Testis (tissue), 2 donors: ENCODE data around the gene MDGA2.

Experiments used
- POLR2A ChIP-seq: fragments of 450-650 bp; IDR thresholded peaks from one replicate; pipeline ENCODE4 v1.6.1; 2017; ENCODE audit warnings: antibody characterized with exemption, mild to moderate bottlenecking, moderate library complexity
- TF ChIP-seq, protein P1 (sequence below), 3 experiments: fragments of 450-650 bp in 2 of 3; fragments of 200-600 bp in 1 of 3; sonication (generic) in 1 of 3; IDR thresholded peaks; one replicate each; pipeline ENCODE4 v1.5.1; 2016 to 2019; ENCODE audit warnings: antibody characterized with exemption in 3 of 3, mild to moderate bottlenecking in 2 of 3, moderate library complexity in 1 of 3

DNA sequence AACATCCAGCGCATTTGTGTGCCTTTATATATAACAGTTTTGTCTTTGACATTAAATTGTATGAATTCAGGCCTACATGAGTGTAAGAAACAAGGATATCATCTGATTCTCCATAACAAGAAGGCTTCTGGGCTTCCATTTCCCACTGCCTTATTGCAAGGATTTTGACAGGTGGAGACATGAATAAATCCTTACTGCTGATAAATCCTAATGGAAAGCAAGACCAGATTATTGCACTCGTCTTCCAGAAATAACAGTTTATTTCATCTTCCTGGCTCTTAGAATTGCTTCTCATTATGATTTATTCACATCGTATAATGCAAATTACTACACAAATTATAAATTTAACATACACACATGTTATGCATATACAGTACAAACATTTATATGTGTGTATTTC, 348.1 kb downstream of the MDGA2 start:
- no peak for TF ChIP-seq POLR2A
- TF ChIP-seq, protein P1, sequence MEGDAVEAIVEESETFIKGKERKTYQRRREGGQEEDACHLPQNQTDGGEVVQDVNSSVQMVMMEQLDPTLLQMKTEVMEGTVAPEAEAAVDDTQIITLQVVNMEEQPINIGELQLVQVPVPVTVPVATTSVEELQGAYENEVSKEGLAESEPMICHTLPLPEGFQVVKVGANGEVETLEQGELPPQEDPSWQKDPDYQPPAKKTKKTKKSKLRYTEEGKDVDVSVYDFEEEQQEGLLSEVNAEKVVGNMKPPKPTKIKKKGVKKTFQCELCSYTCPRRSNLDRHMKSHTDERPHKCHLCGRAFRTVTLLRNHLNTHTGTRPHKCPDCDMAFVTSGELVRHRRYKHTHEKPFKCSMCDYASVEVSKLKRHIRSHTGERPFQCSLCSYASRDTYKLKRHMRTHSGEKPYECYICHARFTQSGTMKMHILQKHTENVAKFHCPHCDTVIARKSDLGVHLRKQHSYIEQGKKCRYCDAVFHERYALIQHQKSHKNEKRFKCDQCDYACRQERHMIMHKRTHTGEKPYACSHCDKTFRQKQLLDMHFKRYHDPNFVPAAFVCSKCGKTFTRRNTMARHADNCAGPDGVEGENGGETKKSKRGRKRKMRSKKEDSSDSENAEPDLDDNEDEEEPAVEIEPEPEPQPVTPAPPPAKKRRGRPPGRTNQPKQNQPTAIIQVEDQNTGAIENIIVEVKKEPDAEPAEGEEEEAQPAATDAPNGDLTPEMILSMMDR (IDR thresholded peaks at IDR 0.05): no peak
